HUES64 (cell line): Measurements from ENCODE around the gene IFNG-AS1.

Experiments used
- H3K27ac ChIP-seq: 2 replicates; pipeline ENCODE4 v1.7.0; 2013; ENCODE audit warnings: low read depth, low read length, inconsistent platforms
- H3K27me3 ChIP-seq: 2 replicates; pipeline ENCODE4 v1.6.1; 2013; ENCODE audit warnings: mild to moderate bottlenecking, low read length; ENCODE audit not compliant: insufficient read depth
- H3K36me3 ChIP-seq: 2 replicates; pipeline ENCODE4 v1.6.1; 2013; ENCODE audit warnings: mild to moderate bottlenecking, low read length; ENCODE audit not compliant: insufficient read depth
- H3K4me1 ChIP-seq: 2 replicates; pipeline ENCODE4 v1.6.1; 2013; ENCODE audit warnings: mild to moderate bottlenecking, low read length, moderate library complexity; ENCODE audit not compliant: insufficient read depth
- H3K4me3 ChIP-seq: 2 replicates; pipeline ENCODE4 v1.5.1; 2013; ENCODE audit warnings: mild to moderate bottlenecking, low read length, moderate library complexity
- H3K9ac ChIP-seq: 2 replicates; pipeline ENCODE4 v1.6.1; 2013; ENCODE audit warnings: mild to moderate bottlenecking, low read depth, low read length
- H3K9me3 ChIP-seq: 2 replicates; pipeline ENCODE4 v1.6.1; 2013; ENCODE audit warnings: low read depth, low read length; ENCODE audit not compliant: insufficient read depth
- WGBS: fragments of 150-250, 120-280 bp; methylation state at CpG from one replicate; pipeline ENCODE4 v1.1.7; 2013; ENCODE audit warnings: missing lambda C conversion rate; 5-methylcytosine and 5-hydroxymethylcytosine counted together

The IFNG-AS1 gene

DNA sequence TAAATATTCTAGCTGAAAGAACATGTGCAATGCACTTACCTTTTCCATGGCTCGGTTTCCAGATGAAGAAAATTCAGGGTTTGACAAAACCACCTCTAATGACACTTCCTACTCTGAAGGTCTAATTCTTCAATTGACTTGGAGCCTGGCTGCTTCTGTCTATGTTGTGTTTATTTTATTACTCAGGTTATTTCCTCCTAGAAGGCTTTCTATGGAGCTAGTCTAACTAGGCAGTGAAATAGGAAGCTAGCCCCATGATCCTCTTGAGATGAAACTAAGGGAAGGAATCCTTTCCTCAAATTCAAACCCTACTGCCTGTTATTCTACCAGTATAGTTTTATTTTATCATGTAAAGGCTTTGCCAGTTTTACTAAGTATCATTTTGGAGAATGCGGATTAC, 20.9 kb upstream of the IFNG-AS1 start:
- Histone ChIP-seq H3K36me3 (no peaks in the 10 kb centered on the region), H3K27me3 (no peaks in the 10 kb centered on the region), H3K9ac (no peak overlapping the region), H3K4me3 (no peak overlapping the region), H3K4me1 (no peaks in the 10 kb centered on the region), H3K27ac (no peak overlapping the region), H3K9me3 (no peaks in the 10 kb centered on the region)
- 100% methylated on average over 1 of the region's 2 CpGs for WGBS

DNA sequence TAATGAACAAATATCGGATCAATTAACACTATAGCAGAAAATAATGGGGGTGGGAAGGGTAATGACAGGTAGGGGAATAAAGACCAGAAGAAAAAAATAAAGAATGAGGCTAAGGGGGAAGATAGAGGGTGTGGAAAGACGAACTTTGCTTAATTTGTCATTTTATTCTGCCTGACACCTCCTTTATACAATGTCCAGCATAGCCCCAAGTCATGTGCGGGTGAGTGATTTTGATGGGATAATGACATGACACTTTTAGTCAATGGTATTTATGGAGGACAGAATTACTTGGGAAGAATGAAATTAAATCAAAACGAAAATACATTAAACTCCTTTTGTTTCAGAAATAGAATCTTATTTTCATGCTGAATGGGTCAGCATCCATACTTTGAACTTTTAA, 20.5 kb upstream of the IFNG-AS1 start:
- Histone ChIP-seq H3K9ac (no peak overlapping the region), H3K4me3 (no peak overlapping the region), H3K4me1 (no peaks in the 10 kb centered on the region), H3K27ac (no peak overlapping the region), H3K36me3 (no peaks in the 10 kb centered on the region), H3K9me3 (no peaks in the 10 kb centered on the region), H3K27me3 (no peaks in the 10 kb centered on the region)
- 100% methylated on average over 1 of the region's 4 CpGs for WGBS

DNA sequence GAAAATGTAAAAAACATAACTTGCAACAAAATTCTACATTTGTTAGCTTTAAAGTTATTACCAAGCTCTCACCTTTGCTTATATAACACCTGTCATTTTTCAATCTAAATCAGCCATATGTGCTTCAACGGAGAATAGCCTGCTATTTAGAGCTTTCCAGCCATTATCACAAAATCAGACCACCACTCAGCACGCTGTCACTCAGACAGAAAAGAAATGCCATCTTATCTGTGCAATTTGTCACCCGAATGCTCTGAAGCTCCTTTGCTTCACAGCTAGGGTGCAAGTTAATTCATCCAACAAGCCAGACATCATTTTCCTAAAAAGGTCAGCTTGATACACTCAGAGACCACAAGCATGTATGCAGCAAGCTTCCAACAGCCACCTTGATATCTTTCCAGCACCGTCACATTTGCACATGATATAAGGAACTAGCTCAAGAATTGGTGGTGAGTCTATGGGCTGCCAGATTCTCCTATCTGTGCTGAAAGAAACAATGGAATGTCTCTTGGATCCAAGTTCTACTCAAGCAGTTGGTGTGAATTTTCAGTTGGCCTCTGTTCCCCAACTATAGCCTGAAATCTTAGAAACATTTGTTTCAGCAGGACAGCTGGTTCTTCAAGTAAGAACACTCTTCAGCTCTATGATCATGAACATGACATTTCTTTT, 20.0 kb upstream of the IFNG-AS1 start:
- Histone ChIP-seq H3K27me3 (no peaks in the 10 kb centered on the region), H3K4me3 (no peak overlapping the region), H3K4me1 (no peaks in the 10 kb centered on the region), H3K9ac (no peak overlapping the region), H3K27ac (no peak overlapping the region), H3K36me3 (no peaks in the 10 kb centered on the region), H3K9me3 (no peaks in the 10 kb centered on the region)
- 80% methylated on average over 4 of the region's 4 CpGs for WGBS

DNA sequence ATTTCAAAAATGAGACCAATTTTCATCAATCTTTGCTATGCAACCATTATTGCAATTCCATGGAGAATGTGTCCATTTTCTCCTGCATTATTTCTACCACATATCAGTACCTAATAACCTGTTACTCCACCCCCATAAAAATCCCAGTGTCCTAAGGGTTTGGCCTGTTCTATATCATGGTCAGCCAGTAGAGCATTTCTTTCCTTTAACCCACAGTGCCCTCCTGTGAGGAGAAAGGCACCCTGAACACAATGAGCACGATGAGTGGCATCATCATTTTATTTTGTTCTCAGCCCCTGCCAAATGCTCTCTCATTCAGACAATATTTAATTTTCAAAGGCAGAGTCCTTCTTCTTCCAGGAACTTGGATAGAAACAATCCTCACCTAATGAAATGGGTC, 11.6 kb upstream of the IFNG-AS1 start:
- no peak overlapping the region for H3K27ac ChIP-seq
- H3K9ac ChIP-seq = no peak overlapping the region
- H3K27me3 ChIP-seq = no peaks in the 10 kb centered on the region
- WGBS = 96% methylated on average over 1 of the region's 1 CpG
- no peaks in the 10 kb centered on the region for H3K9me3 ChIP-seq
- H3K36me3 ChIP-seq = no peaks in the 10 kb centered on the region
- H3K4me3 ChIP-seq = no peak overlapping the region
- no peaks in the 10 kb centered on the region; the same call in 1 of the 2 replicates for H3K4me1 ChIP-seq

DNA sequence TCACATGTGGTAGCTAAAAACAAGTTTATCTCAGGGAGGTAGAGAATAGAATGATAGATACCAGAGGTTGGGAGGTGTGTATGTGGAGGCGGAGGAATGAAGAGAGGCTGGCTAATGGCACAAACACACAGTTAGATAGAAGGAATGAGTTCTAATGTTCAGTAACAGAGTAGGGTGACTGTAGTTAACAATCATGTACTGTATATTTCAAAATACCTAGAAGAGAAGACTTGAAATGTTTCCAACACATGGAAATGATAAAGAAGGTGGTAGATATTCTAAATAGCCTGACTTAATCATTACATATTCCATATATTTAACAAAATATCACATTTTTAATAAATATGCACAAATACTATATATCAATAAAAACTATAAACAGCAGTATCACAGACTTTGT, 8.9 kb upstream of the IFNG-AS1 start:
- no peaks in the 10 kb centered on the region for H3K36me3 ChIP-seq
- no peak overlapping the region for H3K9ac ChIP-seq
- H3K4me1 ChIP-seq = no peaks in the 10 kb centered on the region; the same call in 1 of the 2 replicates
- H3K9me3 ChIP-seq = no peaks in the 10 kb centered on the region
- WGBS = 92% methylated on average over 1 of the region's 1 CpG
- no peaks in the 10 kb centered on the region for H3K27me3 ChIP-seq
- no peak overlapping the region for H3K27ac ChIP-seq
- H3K4me3 ChIP-seq = no peak overlapping the region

DNA sequence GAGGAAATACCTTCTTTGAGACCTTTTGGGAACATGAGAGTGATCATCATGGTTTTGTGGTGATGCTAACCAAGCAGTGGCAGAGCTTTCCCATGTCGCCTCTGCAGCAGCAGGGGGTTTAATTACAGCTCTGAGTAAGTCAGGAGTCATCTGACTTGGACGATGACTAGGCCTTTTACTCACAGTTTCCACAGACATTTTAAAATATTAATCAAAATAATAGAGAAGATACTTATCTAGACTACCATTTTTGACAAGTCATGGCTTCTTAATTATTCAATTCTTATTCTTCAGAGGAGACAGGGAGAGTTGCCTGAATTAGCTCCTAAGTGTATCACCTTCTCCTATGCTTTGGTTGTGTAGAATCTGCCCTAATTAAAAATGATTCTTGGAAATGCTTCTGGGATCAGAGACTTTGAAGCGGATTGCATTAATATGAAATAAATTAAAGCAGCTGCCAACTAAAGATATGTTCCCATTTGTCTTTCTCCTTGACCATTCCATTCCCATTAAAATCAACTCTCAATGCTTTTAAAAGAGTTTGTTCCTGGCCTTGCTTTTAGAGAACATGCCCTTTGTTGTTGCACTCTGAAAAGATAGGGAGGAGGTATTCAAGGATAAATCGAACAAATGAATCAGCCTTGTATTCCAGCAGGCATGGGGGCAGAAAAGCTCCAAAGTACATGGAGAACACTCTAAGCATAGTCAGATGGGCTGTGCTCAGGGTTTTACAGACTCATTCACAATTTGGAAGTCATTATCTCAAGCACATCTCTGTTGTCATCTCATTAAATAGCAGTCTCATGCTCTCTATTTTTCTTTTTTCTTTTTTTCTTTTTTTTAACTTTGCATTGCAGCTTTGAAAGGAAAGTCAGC, 7.7 kb upstream of the IFNG-AS1 start:
- 77% methylated on average over 4 of the region's 4 CpGs for WGBS

DNA sequence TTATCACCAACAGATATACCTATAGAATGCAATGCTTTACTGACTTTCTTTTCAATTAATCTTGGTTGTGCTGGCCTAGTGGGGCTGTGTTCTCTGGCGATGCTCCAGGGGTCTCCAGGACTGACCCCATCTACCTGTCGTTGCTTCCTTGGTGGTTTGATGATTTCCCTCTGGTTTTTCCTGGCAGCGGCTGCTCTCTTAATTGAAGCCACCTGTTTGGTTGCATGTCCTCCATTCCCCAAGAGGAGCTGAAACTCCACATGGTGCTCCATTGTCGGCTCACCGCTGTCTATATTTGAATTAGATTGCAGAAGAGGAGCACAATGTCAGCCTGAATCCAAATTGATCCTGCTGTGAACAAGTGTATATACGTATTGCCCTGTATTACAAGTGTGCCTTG, 7.1 kb upstream of the IFNG-AS1 start:
- no peaks in the 10 kb centered on the region for H3K9me3 ChIP-seq
- no peaks in the 10 kb centered on the region for H3K27me3 ChIP-seq
- no peaks in the 10 kb centered on the region for H3K36me3 ChIP-seq
- H3K9ac ChIP-seq = no peak overlapping the region
- H3K4me3 ChIP-seq = no peak overlapping the region
- no peaks in the 10 kb centered on the region; the same call in 1 of the 2 replicates for H3K4me1 ChIP-seq
- no peak overlapping the region for H3K27ac ChIP-seq
- WGBS = 89% methylated on average over 6 of the region's 6 CpGs

More for the DNA sequence above, 7.7 kb upstream of the IFNG-AS1 start:
- H3K27me3 ChIP-seq = no peaks in the 10 kb centered on the region
- H3K27ac ChIP-seq = no peak overlapping the region
- no peaks in the 10 kb centered on the region; the same call in 1 of the 2 replicates for H3K4me1 ChIP-seq
- no peaks in the 10 kb centered on the region for H3K36me3 ChIP-seq
- H3K4me3 ChIP-seq = no peak overlapping the region
- no peak overlapping the region for H3K9ac ChIP-seq
- no peaks in the 10 kb centered on the region for H3K9me3 ChIP-seq

DNA sequence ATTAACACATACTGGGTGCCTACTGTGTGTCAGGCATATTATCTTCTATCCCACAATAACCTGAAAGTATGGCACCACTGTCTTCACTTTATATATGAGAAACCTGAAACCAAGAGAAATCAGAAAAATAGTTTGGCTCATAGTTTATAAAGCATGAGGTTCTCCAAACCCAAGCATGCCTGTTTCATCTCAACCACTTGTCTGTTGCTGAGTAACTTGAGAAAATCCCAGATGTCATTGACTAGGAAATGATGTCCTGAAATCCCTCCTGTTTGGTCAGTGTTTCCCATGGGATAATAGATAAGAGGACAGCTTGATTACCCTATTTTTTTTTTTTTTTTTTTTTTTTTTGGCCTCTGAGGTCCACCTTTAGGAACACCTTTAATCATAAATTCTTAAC, 2.6 kb upstream of the IFNG-AS1 start:
- Histone ChIP-seq H3K27ac (no peak overlapping the region), H3K9me3 (no peaks in the 10 kb centered on the region), H3K4me1 (no peaks in the 10 kb centered on the region; the same call in 1 of the 2 replicates), H3K4me3 (no peak overlapping the region), H3K36me3 (no peaks in the 10 kb centered on the region), H3K27me3 (no peaks in the 10 kb centered on the region), H3K9ac (no peak overlapping the region)

DNA sequence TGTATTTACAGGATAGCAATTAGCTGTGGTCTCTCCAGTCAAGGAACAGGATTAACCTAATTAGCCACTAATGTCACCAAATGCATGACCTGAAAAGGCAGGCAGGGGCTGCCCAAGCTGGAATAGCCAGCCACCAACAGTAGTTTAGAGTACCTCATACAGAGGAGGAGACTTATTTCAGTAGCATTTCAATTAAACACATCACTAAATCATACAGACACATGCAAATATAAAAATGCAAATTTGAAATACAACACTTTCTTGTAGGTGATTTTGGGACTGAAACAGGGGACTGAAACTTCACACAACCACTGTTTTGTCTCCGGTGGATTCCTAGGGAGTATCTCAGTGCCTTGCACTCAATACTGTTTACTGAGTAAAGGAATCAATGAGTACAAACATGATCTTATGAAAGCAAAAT, 636 bp upstream of the IFNG-AS1 start:
- no peak overlapping the region for H3K4me3 ChIP-seq
- H3K27ac ChIP-seq = no peak overlapping the region
- H3K9me3 ChIP-seq = no peaks in the 10 kb centered on the region
- no peak overlapping the region for H3K9ac ChIP-seq
- no peaks in the 10 kb centered on the region for H3K36me3 ChIP-seq
- H3K4me1 ChIP-seq = no peaks in the 10 kb centered on the region
- H3K27me3 ChIP-seq = no peaks in the 10 kb centered on the region
- 75% methylated on average over 1 of the region's 1 CpG for WGBS

DNA sequence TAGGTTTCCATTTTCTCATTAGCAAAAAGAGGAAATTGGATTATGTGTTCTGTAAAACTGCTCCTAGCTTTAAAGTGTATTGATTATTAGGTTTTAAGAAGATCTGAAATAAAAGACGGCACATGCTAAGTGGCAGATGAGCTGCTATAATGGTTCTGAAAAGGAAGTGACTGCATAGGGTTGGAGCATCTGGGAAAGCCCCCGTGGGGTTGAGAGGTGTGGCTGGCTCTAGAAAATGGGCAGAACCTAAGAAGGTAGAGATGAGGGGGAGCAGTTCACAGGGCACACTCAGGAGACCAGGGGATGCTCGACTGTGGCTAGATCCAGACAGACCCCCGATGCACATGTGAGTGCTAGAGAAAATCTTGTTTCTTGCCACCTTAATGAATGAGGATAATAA, 1.9 kb downstream of the IFNG-AS1 start:
- Histone ChIP-seq H3K4me1 (no peaks in the 10 kb centered on the region), H3K9me3 (no peaks in the 10 kb centered on the region), H3K36me3 (no peaks in the 10 kb centered on the region), H3K27me3 (no peaks in the 10 kb centered on the region), H3K27ac (no peak overlapping the region), H3K9ac (no peak overlapping the region), H3K4me3 (no peak overlapping the region)
- 91% methylated on average over 4 of the region's 4 CpGs for WGBS

DNA sequence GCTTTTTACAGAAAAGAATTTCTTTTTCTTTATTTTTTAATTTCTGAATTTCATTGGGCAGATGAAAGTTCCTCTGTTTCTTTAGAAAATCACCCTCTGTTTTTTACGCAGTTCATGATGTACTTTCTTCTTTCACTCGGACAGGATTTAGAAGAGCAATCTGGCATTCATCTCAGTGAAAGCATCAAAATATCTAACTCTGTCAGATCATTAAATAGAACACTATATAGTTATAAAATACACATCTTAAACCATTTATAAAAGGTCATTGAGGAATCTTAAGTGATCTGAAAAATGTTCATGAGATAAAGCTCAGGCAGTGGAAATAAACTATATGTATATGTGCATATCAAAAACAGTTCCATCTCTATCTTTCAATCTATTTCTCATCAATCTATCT, 3.9 kb downstream of the IFNG-AS1 start:
- H3K9me3 ChIP-seq = no peaks in the 10 kb centered on the region
- H3K4me3 ChIP-seq = no peak overlapping the region
- no peaks in the 10 kb centered on the region for H3K4me1 ChIP-seq
- no peaks in the 10 kb centered on the region for H3K27me3 ChIP-seq
- no peak overlapping the region for H3K27ac ChIP-seq
- H3K9ac ChIP-seq = no peak overlapping the region
- no peaks in the 10 kb centered on the region for H3K36me3 ChIP-seq
- WGBS = 90% methylated on average over 2 of the region's 2 CpGs
